ENCODE data around the gene TPSB2.
"Not testable (repeated sequence)": the region's sequence is repeated elsewhere in the genome, so short reads cannot be mapped to it uniquely, and the experiment has no call there.

Gene TPSB2

GRCh38 chr16:1199347-1200013 lies 30.5 kb downstream of the TPSB2 start:
- DNase-seq, result no peak

- not testable (repeated sequence) for DNase-seq
These were observed 31.2 kb downstream of the TPSB2 start for GRCh38 chr16:1198671-1199346.

GRCh38 chr16:1198194-1198593 lies 31.8 kb downstream of the TPSB2 start:
- no peak for DNase-seq

GRCh38 chr16:1197237-1197866 lies 32.6 kb downstream of the TPSB2 start:
- DNase-seq, result no peak

- DNase-seq, result no peak
These were observed 33.5 kb downstream of the TPSB2 start for GRCh38 chr16:1196494-1196893.

GRCh38 chr16:1195393-1195666 lies 34.7 kb downstream of the TPSB2 start:
- DNase-seq, result no peak

GRCh38 chr16:1194665-1195392 lies 35.2 kb downstream of the TPSB2 start:
- DNase-seq, result no peak

GRCh38 chr16:1193825-1194581 lies 36.0 kb downstream of the TPSB2 start:
- DNase-seq, result no peak

GRCh38 chr16:1193143-1193824 lies 36.7 kb downstream of the TPSB2 start:
- no peak for DNase-seq

- no peak for DNase-seq
These were observed 37.5 kb downstream of the TPSB2 start for GRCh38 chr16:1192384-1193073.

GRCh38 chr16:1190789-1191188 lies 39.2 kb downstream of the TPSB2 start:
- DNase-seq, result not testable (repeated sequence)

GRCh38 chr16:1189455-1189854 lies 40.5 kb downstream of the TPSB2 start:
- no peak for DNase-seq

- DNase-seq, result peak in 3 of 5 donors; percentile 13 to 51 (median 49)
These were observed 41.4 kb downstream of the TPSB2 start for GRCh38 chr16:1188432-1189189.

- not testable (repeated sequence) for DNase-seq
These were observed 44.4 kb downstream of the TPSB2 start for GRCh38 chr16:1185460-1186207.

GRCh38 chr16:1184980-1185379 lies 45.0 kb downstream of the TPSB2 start:
- DNase-seq, result no peak

GRCh38 chr16:1184156-1184868 lies 45.7 kb downstream of the TPSB2 start:
- DNase-seq, result no peak

- DNase-seq, result no peak
These were observed 46.8 kb downstream of the TPSB2 start for GRCh38 chr16:1182950-1183907.

- no peak for DNase-seq
These were observed 47.7 kb downstream of the TPSB2 start for GRCh38 chr16:1182316-1182671.
